B cell (primary cell): ENCODE data around the gene RIPOR2. TPM values are rescaled to one million over a fixed set of nuclear protein-coding genes. Genes with fewer than 3 reads are reported as not detected.

Source experiments
- ATAC-seq: fragments of 200-7000 bp; cut with Tn5 transposase; one replicate; pipeline ENCODE4 v1.10.0; 2021; ENCODE audit warnings: low read depth, mild to moderate bottlenecking, moderate number of reproducible peaks, moderate library complexity
- CTCF ChIA-PET: fragments of 350-600 bp; sonication (Branson Sonifier 250); formaldehyde crosslinking; loops from one replicate; lab custom pipeline; 2021; ENCODE audit warnings: antibody characterized with exemption, inconsistent platforms; lab: Charles Lee
- POLR2A ChIA-PET: fragments of 350-600 bp; sonication (Branson Sonifier 250); formaldehyde crosslinking; loops from one replicate; lab custom pipeline; 2021; ENCODE audit warnings: antibody characterized with exemption; lab: Charles Lee
- DNase-seq: peaks from one replicate; pipeline ENCODE4 v3.0.0; 2013
- H2AFZ ChIP-seq: 2 replicates; pipeline ENCODE4 v1.6.1; 2012; ENCODE audit warnings: mild to moderate bottlenecking, low read depth, low read length; ENCODE audit not compliant: insufficient read depth, poor library complexity, severe bottlenecking
- H3K27ac ChIP-seq, 2 donors: 1 replicate in 1 of 2; 2 replicates in 1 of 2; pipeline ENCODE4 v1.5.1; 2012 to 2013; ENCODE audit warnings: low read length in 2 of 2, mild to moderate bottlenecking in 2 of 2, moderate library complexity in 1 of 2
- H3K27me3 ChIP-seq, 4 experiments: fragments of 200-600 bp in 1 of 4; sonication (generic) in 1 of 4; replicated peaks in 1 of 4; 1 replicate in 2 of 4; 2 replicates in 2 of 4; pipeline versions ENCODE4 v1.6.1 to v1.7.0; 2013 to 2016; ENCODE audit warnings: low read length in 3 of 4, mild to moderate bottlenecking in 2 of 4, mixed read lengths in 1 of 4, moderate library complexity in 1 of 4; ENCODE audit not compliant: insufficient read depth in 4 of 4, control insufficient read depth in 3 of 4; ENCODE audit errors: control extremely low read depth in 1 of 4
- H3K36me3 ChIP-seq, 2 experiments: replicated peaks in 1 of 2; 1 replicate in 1 of 2; 2 replicates in 1 of 2; pipeline versions ENCODE4 v1.6.1 to v1.7.1; 2013; ENCODE audit warnings: low read length in 1 of 2; ENCODE audit not compliant: insufficient read depth in 2 of 2, control insufficient read depth in 1 of 2; ENCODE audit errors: control extremely low read depth in 1 of 2, extremely low read depth in 1 of 2
- H3K4me1 ChIP-seq, 2 donors: fragments of 200-600 bp in 1 of 2; sonication (generic) in 1 of 2; 1 replicate in 1 of 2; 2 replicates in 1 of 2; pipeline versions ENCODE4 v1.5.1 to v1.6.1; 2013 to 2017; ENCODE audit warnings: low read length in 2 of 2; ENCODE audit not compliant: control insufficient read depth in 2 of 2, insufficient read depth in 2 of 2
- H3K4me2 ChIP-seq: replicated peaks from 2 replicates; pipeline ENCODE3; 2012; ENCODE audit warnings: mild to moderate bottlenecking, low read depth, low read length; ENCODE audit not compliant: poor library complexity, severe bottlenecking
- H3K4me3 ChIP-seq, 5 experiments: fragments of 200-600 bp in 1 of 5; sonication (generic) in 1 of 5; 1 replicate in 3 of 5; 2 replicates in 2 of 5; pipeline versions ENCODE4 v1.5.1 to v1.7.0; 2011 to 2016; ENCODE audit warnings: low read length in 4 of 5, mild to moderate bottlenecking in 4 of 5, low read depth in 2 of 5, control low read depth in 1 of 5, moderate library complexity in 1 of 5; ENCODE audit not compliant: insufficient read depth in 1 of 5; ENCODE audit errors: control extremely low read depth in 1 of 5, extremely low read depth in 1 of 5
- H3K79me2 ChIP-seq: fragments of 200-600 bp; sonication (generic); one replicate; pipeline ENCODE4 v1.6.0; 2016; ENCODE audit warnings: low read length; ENCODE audit not compliant: control insufficient read depth, insufficient read depth
- H3K9ac ChIP-seq: fragments of 200-600 bp; sonication (generic); 2 replicates; pipeline ENCODE4 v1.6.1; 2017; ENCODE audit warnings: mild to moderate bottlenecking, low read length, moderate library complexity
- H3K9me3 ChIP-seq, 3 donors: one replicate each; pipeline versions ENCODE4 v1.6.1 to v1.7.1; 2013; ENCODE audit warnings: low read length in 2 of 3; ENCODE audit not compliant: control insufficient read depth in 2 of 3, insufficient read depth in 1 of 3; ENCODE audit errors: control extremely low read depth in 1 of 3
- H4K20me1 ChIP-seq: 2 replicates; pipeline ENCODE4 v1.6.0; 2012; ENCODE audit warnings: mild to moderate bottlenecking, low read length; ENCODE audit not compliant: insufficient read depth, control insufficient read depth, poor library complexity, severe bottlenecking
- H3K27ac Mint-ChIP-seq: one replicate; pipeline ENCODE4 v1.8.0; 2021; ENCODE audit warnings: mixed read lengths
- H3K27me3 Mint-ChIP-seq: one replicate; pipeline ENCODE4 v1.8.0; 2021; ENCODE audit warnings: mixed read lengths
- H3K4me1 Mint-ChIP-seq: one replicate; pipeline ENCODE4 v1.8.0; 2021; ENCODE audit warnings: mixed read lengths
- H3K4me3 Mint-ChIP-seq: one replicate; pipeline ENCODE4 v1.8.0; 2021; ENCODE audit warnings: mixed read lengths
- H3K9me3 Mint-ChIP-seq: one replicate; pipeline ENCODE4 v1.8.0; 2022; ENCODE audit warnings: mixed read lengths; ENCODE audit not compliant: insufficient read depth
- EZH2 ChIP-seq: IDR thresholded peaks from 2 replicates; pipeline ENCODE4 v1.6.1; 2012; ENCODE audit warnings: borderline replicate concordance, low read depth, mild to moderate bottlenecking, moderate library complexity, low read length; ENCODE audit not compliant: insufficient read depth, poor library complexity, severe bottlenecking
- WGBS: methylation state at CpG from one replicate; pipeline ENCODE4 v1.1.5; 2013; ENCODE audit warnings: missing lambda C conversion rate; ENCODE audit not compliant: insufficient coverage; 5-methylcytosine and 5-hydroxymethylcytosine counted together
- intact Hi-C: fragments of 100-400 bp; cut with micrococcal nuclease; formaldehyde crosslinking; loops from one replicate; pipeline ENCODE4 v1.10.0; 2022
- polyA plus RNA-seq: library from polyadenylated mRNA; depleted of rRNA; stranded (reverse); fragments of >200 nt; gene quantifications from 2 replicates; pipeline ENCODE4 v1.2.3, GENCODE V29; 2012
- total RNA-seq, 2 donors: library from RNA; stranded (reverse); fragments of 120-200 nt in 1 of 2; gene quantifications; 1 replicate in 1 of 2; 2 replicates in 1 of 2; pipeline versions ENCODE4 v1.2.3 to v1.2.4, GENCODE V29; 2013 to 2022
- TF ChIP-seq, protein P1 (sequence below): fragments of 200-600 bp; IDR thresholded peaks from one replicate; pipeline ENCODE4 v1.8.0; 2022; ENCODE audit warnings: antibody characterized with exemption, mild to moderate bottlenecking

Gene RIPOR2
- total and polyA plus RNA-seq, 2 donors (not counting 1 experiment from before 2014, with no cell fraction given): 300 to 430 TPM

DNA sequence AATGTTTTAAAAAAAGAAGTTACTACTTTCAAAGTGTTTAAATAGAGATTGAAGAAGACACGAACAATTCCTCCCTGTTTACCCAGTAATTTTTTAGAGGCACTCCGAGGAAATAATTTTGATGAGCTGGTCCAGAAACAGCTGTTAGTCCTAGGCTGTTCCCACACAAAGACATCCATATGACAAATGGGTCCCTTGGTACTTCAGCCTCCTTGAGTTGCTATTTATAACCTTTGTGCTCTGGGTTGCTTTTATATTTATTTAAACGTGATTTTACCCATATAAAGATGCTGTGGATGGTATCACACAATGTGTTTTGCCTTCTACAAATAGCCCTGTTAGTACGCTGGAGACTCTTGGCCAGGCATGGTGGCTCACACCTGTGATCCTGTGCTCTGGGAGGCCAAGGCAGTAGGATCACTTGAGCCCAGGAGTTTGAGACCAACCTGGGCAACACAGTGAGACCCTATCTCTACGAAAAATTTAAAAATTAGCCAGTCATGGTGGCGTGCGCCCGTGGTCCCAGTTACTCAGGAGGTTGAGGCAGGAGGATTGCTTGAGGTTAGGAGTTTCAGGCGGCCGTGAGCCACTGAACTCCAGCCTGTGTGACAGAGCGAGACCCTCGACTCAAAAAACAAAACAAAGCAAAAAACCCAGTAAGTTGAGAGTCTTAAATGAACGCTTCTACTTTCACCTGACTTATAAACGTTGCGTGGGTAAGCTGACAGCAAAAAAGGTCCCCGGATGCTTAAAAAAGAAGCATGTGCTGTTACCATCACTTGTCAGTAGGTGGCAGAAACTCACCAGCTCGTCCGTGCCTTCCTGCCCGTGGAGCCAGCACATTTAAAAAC lies 80.1 kb downstream of the RIPOR2 start:
- Histone ChIP-seq H3K4me1 (peaks cover 62% of the 10 kb centered on the region in 2 donors), H3K9ac (no peak overlapping the region), H3K36me3 (peaks cover 39 to 95% of the 10 kb centered on the region in 2 experiments), H3K4me3 (no peak overlapping the region), H3K79me2 (peaks cover 61% of the 10 kb centered on the region), H3K9me3 (no peaks in the 10 kb centered on the region), H3K27ac (peak overlapping the region; percentile 60 to 80), H4K20me1 (peaks cover 47% of the 10 kb centered on the region), H3K4me2 (peak overlapping the region; percentile 60), H2AFZ (no peak overlapping the region), H3K27me3 (no peaks in the 10 kb centered on the region)
- H3K27ac Mint-ChIP-seq: peak overlapping the region; percentile 97
- peak overlapping the region; percentile 46 for H3K4me3 Mint-ChIP-seq
- POLR2A ChIA-PET: interaction anchor here (1.0 to 5.3 kb wide), 3 partner anchors 80 to 198 kb away, joined by 3 to 24 read pairs (median 19); partner anchors contain the start of gene RIPOR2
- TF ChIP-seq EZH2: no peak
- TF ChIP-seq, protein P1, sequence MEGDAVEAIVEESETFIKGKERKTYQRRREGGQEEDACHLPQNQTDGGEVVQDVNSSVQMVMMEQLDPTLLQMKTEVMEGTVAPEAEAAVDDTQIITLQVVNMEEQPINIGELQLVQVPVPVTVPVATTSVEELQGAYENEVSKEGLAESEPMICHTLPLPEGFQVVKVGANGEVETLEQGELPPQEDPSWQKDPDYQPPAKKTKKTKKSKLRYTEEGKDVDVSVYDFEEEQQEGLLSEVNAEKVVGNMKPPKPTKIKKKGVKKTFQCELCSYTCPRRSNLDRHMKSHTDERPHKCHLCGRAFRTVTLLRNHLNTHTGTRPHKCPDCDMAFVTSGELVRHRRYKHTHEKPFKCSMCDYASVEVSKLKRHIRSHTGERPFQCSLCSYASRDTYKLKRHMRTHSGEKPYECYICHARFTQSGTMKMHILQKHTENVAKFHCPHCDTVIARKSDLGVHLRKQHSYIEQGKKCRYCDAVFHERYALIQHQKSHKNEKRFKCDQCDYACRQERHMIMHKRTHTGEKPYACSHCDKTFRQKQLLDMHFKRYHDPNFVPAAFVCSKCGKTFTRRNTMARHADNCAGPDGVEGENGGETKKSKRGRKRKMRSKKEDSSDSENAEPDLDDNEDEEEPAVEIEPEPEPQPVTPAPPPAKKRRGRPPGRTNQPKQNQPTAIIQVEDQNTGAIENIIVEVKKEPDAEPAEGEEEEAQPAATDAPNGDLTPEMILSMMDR: peak; percentile 86
- DNase-seq (peak; percentile 86), ATAC-seq (peak; percentile 42)
- intact Hi-C loops: loop anchor here (1.0 kb wide), 3 partner anchors 137 to 215 kb away; no protein-coding TSS in a partner anchor
- H3K9me3 Mint-ChIP-seq: no peaks in the 10 kb centered on the region
- CTCF ChIA-PET: interaction anchor here (0.6 to 7.5 kb wide), 54 partner anchors 9 to 273 kb away, joined by 3 to 216 read pairs (median 5); partner anchors contain the start of gene RIPOR2
- H3K27me3 Mint-ChIP-seq: no peaks in the 10 kb centered on the region
- peaks cover 60% of the 10 kb centered on the region for H3K4me1 Mint-ChIP-seq
- WGBS: 10% methylated on average over 7 of the region's 19 CpGs
